Measurements from ENCODE around the gene LYPD6B.

LYPD6B gene

DNA sequence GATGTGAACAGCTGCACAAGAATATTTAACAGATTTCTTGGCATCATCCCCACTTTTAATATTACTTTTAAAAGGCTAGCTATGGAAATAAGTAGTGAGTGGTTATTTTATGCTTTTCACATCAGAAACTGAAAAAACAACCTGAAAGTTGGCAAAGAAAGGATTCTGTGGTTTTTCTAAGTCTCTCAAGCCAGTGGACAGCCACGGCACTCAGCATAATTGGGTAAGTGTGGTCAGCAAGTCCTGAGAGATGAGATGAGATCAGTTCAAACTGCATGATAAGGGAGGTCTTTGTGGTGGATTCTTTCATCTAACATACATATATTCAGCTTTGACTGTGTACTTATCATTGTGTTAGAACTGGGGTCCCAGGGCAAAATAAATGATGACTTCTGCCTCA is 105.2 kb downstream of the LYPD6B start:
- no peak overlapping the region for H3K4me3 Mint-ChIP-seq
- no peaks in the 10 kb centered on the region for H3K9me3 Mint-ChIP-seq
- peaks cover 2% of the 10 kb centered on the region for H3K27me3 Mint-ChIP-seq
- H3K36me3 Mint-ChIP-seq, result no peaks in the 10 kb centered on the region
- no peaks in the 10 kb centered on the region for H3K4me1 Mint-ChIP-seq
- no peak overlapping the region for H3K27ac Mint-ChIP-seq

DNA sequence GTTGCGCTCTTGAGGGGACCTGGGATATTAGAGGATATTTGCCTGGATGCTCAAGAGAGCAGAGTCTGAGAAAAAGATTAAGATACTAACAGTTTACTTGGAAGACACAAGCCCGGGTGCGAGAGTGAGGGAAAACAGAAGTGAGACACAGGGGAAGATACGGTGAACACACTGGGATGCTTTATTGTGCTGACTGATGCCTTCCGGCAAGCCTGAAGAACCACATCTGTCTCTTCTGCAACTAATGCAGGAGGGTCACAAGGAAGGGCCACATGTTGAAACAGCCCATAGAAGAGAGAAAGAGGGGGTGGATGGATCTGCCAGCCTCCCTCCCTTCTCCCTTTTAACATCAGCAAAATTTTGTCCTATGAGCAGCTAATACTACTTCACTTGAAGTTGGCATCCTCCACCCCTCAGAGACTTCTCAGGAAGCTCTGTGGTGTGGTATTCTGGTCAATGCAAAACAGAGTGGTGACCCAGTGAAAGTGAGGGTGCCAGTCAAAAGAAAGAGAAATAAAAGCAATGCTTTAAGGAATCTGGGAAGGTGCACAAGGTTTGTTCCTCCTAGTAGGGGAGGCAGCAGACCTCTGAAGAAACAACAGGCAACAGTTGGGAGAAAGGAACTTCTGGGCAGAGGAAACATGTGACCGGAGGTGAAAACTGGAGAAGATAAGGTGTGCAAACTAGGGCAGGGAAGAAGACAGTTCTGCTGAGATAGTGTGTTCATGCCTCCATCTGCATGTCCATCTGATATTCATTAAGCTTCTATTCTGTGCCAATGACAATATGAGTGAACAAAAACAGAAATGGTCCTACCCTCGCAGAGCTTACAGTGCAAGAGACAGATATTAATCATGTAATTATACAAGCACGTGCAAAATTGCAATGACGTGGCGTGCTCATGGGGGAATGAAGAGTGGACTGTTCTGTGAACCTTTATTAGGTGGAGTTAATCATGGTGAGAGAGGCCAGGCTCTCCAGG is 107.1 kb downstream of the LYPD6B start:
- no peak overlapping the region for H3K27ac Mint-ChIP-seq
- H3K9me3 Mint-ChIP-seq, result no peaks in the 10 kb centered on the region

DNA sequence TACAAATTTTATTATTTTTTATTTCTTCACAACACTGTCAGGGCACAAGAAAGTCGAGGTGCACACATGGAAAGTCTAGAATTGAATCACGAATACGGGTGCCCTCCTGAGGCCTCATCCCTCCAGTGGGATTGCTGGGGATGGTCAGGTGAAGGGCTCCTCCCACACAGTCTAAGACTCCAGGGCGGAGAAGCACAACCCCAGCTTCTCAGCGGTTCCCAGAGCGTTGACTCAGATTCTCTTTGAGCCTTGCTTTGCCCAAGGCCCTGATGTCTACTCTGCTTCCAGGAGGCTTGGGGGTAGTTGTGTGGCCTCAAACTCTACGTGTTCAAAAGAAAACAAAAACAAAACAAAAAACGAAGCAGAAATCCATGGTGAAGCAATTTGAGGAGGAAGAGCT is 108.4 kb downstream of the LYPD6B start:
- H3K9me3 Mint-ChIP-seq, result no peaks in the 10 kb centered on the region
- H3K27me3 Mint-ChIP-seq, result no peaks in the 10 kb centered on the region
- no peaks in the 10 kb centered on the region for H3K4me1 Mint-ChIP-seq
- no peaks in the 10 kb centered on the region for H3K36me3 Mint-ChIP-seq
- H3K27ac Mint-ChIP-seq, result no peak overlapping the region
- no peak overlapping the region for H3K4me3 Mint-ChIP-seq

More for the DNA sequence above, 107.1 kb downstream of the LYPD6B start:
- Mint-ChIP-seq H3K36me3 (no peaks in the 10 kb centered on the region), H3K4me3 (no peak overlapping the region), H3K4me1 (no peaks in the 10 kb centered on the region), H3K27me3 (no peaks in the 10 kb centered on the region)

DNA sequence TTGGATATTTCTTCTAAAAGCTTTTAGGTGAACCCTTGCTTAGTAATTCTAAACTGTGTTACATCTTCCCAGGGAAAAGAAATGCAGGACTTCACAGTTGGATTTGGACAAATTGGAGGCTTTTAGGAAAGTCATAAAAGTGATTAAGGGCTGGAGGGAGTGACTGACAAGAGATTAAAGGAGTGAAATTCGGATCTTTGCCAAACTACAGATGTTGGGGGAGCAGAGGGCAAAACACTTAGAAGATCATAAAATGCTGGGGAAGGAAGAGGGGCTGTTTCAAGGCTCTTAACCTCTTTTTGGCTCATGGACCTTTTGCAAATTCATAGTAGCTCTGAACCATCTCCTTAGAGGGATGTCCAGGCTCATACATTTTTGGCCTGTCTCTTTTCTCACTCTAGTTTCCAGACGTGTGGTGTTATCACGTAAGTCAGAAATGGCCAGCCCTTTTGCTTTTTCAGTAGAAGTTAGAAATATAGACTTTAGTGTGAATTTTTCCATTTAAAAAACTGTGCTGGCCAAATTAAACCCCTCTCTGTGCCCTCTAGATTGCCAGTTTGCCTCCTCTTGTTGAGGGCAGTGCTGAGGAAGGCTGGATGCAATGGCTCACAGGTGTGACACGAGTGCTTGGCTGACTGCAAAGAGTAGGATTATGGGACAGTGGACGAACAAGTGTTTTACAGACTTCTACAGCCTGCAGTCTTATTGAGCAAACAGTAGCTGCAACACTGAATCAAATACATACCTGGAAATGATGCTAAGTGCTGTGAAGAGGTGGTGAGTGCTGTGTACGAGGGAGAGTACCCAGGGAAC is 109.9 kb downstream of the LYPD6B start:
- Mint-ChIP-seq H3K4me1 (no peaks in the 10 kb centered on the region), H3K27ac (no peak overlapping the region), H3K9me3 (no peaks in the 10 kb centered on the region), H3K36me3 (no peaks in the 10 kb centered on the region), H3K27me3 (peaks cover 2% of the 10 kb centered on the region), H3K4me3 (no peak overlapping the region)

DNA sequence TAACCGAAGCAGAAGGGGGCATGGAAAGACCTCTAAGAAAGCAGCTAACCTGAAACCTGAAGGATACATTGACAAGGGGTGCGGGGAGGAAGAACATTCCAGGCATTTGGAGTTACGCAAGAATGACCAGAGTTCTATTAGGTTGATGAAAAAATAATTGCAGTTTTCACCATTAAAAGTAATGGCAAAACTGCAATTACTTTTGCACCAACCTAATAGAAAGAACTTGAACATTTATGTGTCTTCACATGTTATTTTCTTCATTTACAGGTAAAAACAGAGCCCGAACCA is 110.5 kb downstream of the LYPD6B start:
- H3K27me3 Mint-ChIP-seq, result peaks cover 4% of the 10 kb centered on the region
- H3K4me1 Mint-ChIP-seq, result no peaks in the 10 kb centered on the region
- no peak overlapping the region for H3K4me3 Mint-ChIP-seq
- H3K36me3 Mint-ChIP-seq, result no peaks in the 10 kb centered on the region
- no peaks in the 10 kb centered on the region for H3K9me3 Mint-ChIP-seq
- H3K27ac Mint-ChIP-seq, result no peak overlapping the region

DNA sequence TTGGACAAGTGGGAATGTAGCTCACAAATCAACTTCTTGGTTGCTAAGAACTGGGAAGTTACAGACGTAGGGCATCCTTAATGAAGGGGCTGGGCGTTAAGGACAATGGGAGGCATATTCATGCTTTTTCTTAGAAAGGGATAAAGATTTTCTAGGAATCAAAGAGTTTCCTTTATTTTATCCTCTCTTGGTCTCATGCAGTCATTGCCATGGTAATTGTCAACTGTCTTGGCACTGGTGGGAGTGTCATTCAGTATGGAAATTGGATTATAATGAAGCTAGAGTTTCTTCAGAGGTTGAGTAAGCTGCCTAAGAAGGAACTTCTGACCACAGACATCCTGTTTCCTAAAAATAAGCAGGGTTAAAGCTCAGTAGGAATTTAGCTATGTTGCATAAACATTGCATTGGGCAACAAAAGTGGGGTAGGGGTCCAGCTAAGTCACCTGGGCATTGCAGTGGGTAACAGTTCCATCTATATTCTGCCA is 114.0 kb downstream of the LYPD6B start:
- no peak overlapping the region for H3K4me3 Mint-ChIP-seq
- H3K9me3 Mint-ChIP-seq, result no peaks in the 10 kb centered on the region
- H3K27ac Mint-ChIP-seq, result no peak overlapping the region
- no peaks in the 10 kb centered on the region for H3K36me3 Mint-ChIP-seq
- H3K4me1 Mint-ChIP-seq, result no peaks in the 10 kb centered on the region
- H3K27me3 Mint-ChIP-seq, result peaks cover 6% of the 10 kb centered on the region

DNA sequence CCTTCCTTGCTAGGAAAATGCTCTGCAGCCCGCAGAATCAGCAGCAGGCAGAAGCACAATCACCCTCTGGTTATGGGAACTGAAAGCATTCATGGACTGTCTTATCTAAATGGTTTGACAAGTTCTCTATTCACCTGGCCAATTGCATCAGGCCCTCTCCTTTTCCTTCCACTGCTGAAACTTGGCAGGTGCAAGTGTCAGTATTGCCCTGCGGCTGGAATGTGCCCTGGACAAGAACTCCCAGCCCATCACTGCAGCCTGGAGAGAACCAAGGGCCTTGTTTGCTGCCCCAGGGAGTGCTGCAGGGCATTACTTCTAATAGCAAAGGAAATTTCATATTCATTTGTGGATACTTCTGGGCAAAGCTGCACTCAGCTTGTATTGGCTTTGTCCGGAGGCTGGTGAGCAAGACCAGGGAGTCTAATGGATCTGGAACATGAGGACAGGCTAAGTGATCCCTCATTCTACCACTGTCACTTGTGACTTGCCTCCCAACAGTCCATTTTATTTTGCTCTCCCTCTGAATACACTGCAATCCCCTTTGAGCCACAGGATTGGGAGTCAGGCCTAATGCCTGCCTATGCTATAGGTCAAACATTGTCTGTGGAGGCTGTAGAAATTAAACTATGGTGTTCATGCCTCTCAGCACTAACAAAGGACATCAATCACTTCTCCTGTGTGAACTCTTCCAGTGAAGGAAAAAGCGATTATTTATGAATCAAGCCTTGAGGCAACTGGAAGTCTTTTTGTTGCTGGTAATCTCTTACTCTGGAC is 116.9 kb downstream of the LYPD6B start:
- no peaks in the 10 kb centered on the region for H3K9me3 Mint-ChIP-seq
- H3K36me3 Mint-ChIP-seq, result no peaks in the 10 kb centered on the region
- H3K27ac Mint-ChIP-seq, result no peak overlapping the region
- H3K4me3 Mint-ChIP-seq, result no peak overlapping the region
- peaks cover 8% of the 10 kb centered on the region for H3K27me3 Mint-ChIP-seq
- no peaks in the 10 kb centered on the region for H3K4me1 Mint-ChIP-seq

DNA sequence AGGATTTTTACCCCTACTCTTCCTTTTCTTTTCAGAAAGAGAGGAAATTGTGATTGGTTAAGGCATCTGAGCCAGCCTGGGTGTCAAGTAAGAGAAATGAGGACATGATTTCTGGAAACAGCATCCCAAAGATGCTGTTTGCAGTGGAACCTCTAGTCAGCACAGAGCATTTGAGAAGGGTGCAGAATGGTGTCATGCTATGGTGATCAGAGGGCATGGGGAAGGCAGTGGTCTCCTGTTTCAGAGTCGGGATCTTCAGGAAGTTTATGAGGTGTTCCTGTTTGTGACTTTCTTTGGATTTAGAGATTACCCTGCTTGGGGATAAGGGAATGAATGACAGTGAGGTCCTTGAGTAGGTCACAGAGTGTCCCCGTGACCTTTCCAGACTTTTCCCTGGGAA is 117.5 kb downstream of the LYPD6B start:
- Mint-ChIP-seq H3K4me1 (peaks cover 3% of the 10 kb centered on the region), H3K27me3 (peaks cover 8% of the 10 kb centered on the region), H3K27ac (no peak overlapping the region), H3K36me3 (no peaks in the 10 kb centered on the region), H3K9me3 (no peaks in the 10 kb centered on the region), H3K4me3 (no peak overlapping the region)

DNA sequence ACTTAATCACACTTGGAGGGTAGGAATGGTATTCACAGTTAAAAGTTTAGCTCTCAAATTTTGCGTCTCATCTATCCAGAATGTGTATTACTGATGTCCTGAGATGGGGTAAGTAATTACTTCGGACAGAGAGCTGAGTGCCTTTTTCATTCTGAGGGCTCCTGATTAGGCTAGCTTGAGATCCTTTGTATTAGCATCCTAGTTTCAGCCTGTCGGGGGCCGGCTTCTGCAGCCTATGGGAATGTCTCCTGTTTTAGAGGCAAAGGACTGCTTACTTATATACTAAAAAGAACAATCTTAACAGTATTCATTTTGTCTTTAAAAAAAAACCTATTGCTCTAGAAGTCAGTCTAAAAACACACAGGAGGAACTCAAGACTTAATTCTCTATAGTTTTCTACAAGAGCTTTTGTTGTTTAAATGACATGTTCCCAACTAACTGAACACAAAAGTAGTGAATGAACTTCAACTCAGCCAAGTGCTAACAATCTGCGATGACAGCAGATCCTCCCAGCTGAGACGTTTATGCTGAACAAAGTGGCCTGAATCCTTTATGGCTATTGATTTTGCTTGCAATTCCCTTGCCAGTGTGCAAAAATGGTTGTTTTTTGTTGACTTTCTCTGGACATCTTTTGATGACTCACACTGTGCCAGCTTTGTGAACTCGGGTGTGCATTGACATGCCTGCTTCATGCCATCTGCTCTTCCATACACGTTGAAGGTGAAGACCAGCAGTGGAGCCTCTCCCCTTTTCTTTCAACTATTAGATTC is 118.7 kb downstream of the LYPD6B start:
- H3K27me3 Mint-ChIP-seq, result peaks cover 8% of the 10 kb centered on the region
- H3K9me3 Mint-ChIP-seq, result no peaks in the 10 kb centered on the region
- H3K36me3 Mint-ChIP-seq, result no peaks in the 10 kb centered on the region
- H3K27ac Mint-ChIP-seq, result no peak overlapping the region
- peaks cover 10% of the 10 kb centered on the region for H3K4me1 Mint-ChIP-seq
- no peak overlapping the region for H3K4me3 Mint-ChIP-seq

DNA sequence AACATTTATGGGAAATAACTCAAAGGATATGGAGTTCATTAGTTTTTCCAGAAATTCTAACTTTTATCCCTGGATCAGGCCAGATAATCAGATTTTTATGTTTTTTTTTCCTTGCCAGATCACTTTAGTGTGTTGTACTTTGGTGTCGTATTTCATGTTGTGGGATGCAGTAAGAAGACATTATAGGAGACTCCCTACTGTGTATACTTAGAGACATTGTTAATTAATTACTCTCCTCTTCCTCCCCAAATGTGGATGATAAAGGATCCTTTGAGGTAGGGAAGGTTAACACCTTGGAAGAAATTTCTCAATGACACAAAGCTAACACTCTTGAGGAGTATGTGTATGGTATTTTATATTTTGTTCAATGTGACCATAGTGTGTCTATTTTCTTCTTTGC is 120.5 kb downstream of the LYPD6B start:
- Mint-ChIP-seq H3K27ac (no peak overlapping the region), H3K4me1 (peaks cover 10% of the 10 kb centered on the region), H3K9me3 (no peaks in the 10 kb centered on the region), H3K36me3 (no peaks in the 10 kb centered on the region), H3K27me3 (peaks cover 7% of the 10 kb centered on the region), H3K4me3 (no peak overlapping the region)

DNA sequence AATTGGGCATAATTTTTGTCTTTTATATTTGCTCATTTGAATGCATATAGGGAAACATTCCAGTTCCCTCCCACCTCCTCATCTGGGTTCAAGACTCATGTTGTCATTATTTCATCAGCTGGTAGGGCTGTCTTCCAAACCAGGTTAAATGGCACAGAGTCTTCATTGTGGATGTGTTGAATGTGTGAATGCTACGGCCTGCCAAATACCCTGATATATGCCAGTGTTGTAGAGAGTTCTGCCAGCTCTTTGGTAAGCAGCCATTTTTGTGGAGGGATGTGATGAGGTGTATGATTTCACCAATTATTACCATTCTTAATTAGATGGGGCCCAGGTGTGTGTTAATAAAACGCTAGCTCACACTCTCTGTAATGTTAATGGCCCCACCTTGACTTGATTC is 121.7 kb downstream of the LYPD6B start:
- Mint-ChIP-seq H3K4me1 (peaks cover 10% of the 10 kb centered on the region), H3K27ac (no peak overlapping the region), H3K36me3 (no peaks in the 10 kb centered on the region), H3K9me3 (no peaks in the 10 kb centered on the region), H3K4me3 (no peak overlapping the region), H3K27me3 (peaks cover 7% of the 10 kb centered on the region)

DNA sequence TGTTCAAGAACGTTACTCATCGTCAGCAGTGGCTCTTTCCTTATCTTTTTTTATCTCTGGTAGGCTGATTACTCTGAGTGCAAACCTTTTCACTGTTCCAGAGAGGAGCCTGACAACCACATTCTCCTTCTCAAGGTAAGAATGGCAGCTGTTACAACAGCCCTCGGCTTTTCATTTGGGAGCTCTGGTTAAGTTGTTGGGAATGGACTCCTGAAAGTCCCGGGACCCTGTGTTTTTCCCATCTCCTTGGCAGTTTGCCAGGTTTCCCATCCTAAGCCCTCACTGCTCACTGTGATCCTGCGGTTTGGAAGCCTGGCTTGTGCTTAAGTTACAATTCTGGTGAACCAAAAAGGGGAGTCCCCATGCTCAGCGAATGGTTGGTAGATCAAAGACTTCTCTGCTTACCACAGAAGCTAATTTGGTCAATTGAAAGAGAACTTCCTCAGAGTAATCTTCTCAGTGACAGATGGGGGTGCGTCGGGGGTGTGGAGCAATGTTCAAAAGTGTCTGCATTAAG is 122.3 kb downstream of the LYPD6B start:
- H3K4me3 Mint-ChIP-seq, result no peak overlapping the region
- peaks cover 10% of the 10 kb centered on the region for H3K4me1 Mint-ChIP-seq
- no peak overlapping the region for H3K27ac Mint-ChIP-seq
- H3K9me3 Mint-ChIP-seq, result no peaks in the 10 kb centered on the region
- no peaks in the 10 kb centered on the region for H3K36me3 Mint-ChIP-seq
- peaks cover 6% of the 10 kb centered on the region for H3K27me3 Mint-ChIP-seq

DNA sequence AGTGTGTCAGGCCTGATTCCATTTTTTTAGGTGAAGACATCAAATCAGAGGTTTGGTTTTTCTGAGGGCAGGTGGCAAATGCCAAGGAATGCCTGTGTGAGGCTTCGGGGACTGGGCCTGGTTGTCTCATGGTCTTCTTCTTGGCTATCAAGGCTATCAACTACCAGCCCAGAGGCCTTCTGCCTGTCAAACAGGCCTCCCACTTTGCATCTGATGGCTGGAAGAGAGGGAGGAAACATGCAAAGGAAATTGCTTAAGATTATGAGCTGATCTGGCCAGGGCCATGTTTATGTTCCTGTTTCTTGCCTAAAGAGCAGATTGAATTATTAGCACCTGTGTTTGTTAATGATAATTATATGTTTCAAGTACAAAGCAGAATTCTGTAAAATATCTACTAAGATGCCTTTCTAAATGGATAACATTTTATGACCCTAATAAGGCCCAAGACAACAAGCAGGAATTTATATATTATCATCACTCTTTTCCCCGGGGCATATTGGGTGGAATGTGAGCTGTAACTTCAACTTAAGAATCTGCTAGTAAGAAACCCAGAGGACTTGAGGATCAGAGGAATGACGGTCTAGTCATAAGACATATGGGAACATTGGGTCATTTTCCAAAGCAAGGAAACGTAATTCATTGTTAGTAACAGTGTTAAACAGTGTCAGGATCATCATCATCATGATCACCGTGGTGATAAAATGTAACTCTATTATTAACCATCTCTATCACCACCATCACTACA is 123.2 kb downstream of the LYPD6B start:
- H3K9me3 Mint-ChIP-seq, result no peaks in the 10 kb centered on the region
- H3K4me3 Mint-ChIP-seq, result no peak overlapping the region
- H3K4me1 Mint-ChIP-seq, result peaks cover 10% of the 10 kb centered on the region
- no peak overlapping the region for H3K27ac Mint-ChIP-seq
- H3K27me3 Mint-ChIP-seq, result peaks cover 6% of the 10 kb centered on the region
- no peaks in the 10 kb centered on the region for H3K36me3 Mint-ChIP-seq

DNA sequence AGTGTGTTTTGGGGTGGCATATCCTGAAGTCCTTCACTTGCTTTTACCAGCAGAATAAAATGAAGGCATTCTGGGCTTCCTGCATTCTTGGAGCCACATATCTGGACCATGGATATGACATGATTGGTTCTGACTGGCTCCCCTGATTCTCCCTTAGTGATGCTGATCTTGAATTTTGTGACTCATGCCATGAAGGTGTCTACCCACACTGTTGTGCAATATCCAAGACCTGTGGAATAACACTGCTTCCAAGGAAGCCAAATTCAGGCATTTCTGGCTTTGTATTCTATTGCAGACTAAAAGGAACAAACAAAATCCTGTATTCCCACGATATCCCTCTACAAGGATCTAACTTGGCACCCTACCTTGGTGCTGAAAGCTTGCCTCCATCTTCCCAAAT is 125.8 kb downstream of the LYPD6B start:
- Mint-ChIP-seq H3K4me1 (peaks cover 14% of the 10 kb centered on the region), H3K9me3 (no peaks in the 10 kb centered on the region), H3K27ac (no peak overlapping the region), H3K27me3 (peaks cover 4% of the 10 kb centered on the region), H3K36me3 (no peaks in the 10 kb centered on the region), H3K4me3 (no peak overlapping the region)

Measured in activated naive CD4-positive, alpha-beta T cell treated with anti-CD3 and anti-CD28 coated beads, Interleukin-2, amount 50 U/mL, for 24 hours (primary cell).